Neural crest cell (in vitro differentiated cells): ENCODE data around the gene MRGPRF. TPM values are rescaled to one million over a fixed set of nuclear protein-coding genes. Genes with fewer than 3 reads are reported as not detected.
A peak's percentile ranks its signal among the peaks of the same experiment; 100 is the strongest.

ENCODE experiments used
- DNase-seq: peaks from one replicate; pipeline ENCODE4 v3.0.0; 2021; ENCODE audit warnings: low read depth, mixed read lengths, low spot score
- H3K27ac Mint-ChIP-seq: one replicate; pipeline ENCODE4 v1.8.0; 2021; ENCODE audit warnings: mild to moderate bottlenecking, mixed read lengths; ENCODE audit not compliant: unreplicated experiment
- H3K27me3 Mint-ChIP-seq: 2 replicates; pipeline ENCODE4 v1.8.0; 2021; ENCODE audit warnings: low read depth, mild to moderate bottlenecking, mixed read lengths
- H3K36me3 Mint-ChIP-seq: 2 replicates; pipeline ENCODE4 v1.8.0; 2021; ENCODE audit warnings: low read depth, mild to moderate bottlenecking, mixed read lengths
- H3K4me1 Mint-ChIP-seq: 2 replicates; pipeline ENCODE4 v1.8.0; 2021; ENCODE audit warnings: mixed read lengths
- H3K4me3 Mint-ChIP-seq: one replicate; pipeline ENCODE4 v1.8.0; 2021; ENCODE audit warnings: mild to moderate bottlenecking, mixed read lengths
- H3K9me3 Mint-ChIP-seq: 2 replicates; pipeline ENCODE4 v1.8.0; 2021; ENCODE audit warnings: mixed read lengths
- CTCF ChIP-seq: fragments of 200-600 bp; sonication (generic); conservative IDR thresholded peaks from 2 replicates; pipeline ENCODE4 v1.5.0; 2021; ENCODE audit warnings: antibody characterized with exemption, mild to moderate bottlenecking
- total RNA-seq: library from RNA; stranded (reverse); gene quantifications from 2 replicates; pipeline ENCODE4 v1.2.1, GENCODE V29; 2021

MRGPRF gene
- total RNA-seq, 1 donor from 2014 or later = 0.23 TPM

GRCh38 chr11:69014084-69014851, 1.2 kb upstream of the MRGPRF start:
- Mint-ChIP-seq H3K9me3 (peaks cover 4% of the 10 kb centered on the region), H3K4me1 (peaks cover 7% of the 10 kb centered on the region), H3K36me3 (no peaks in the 10 kb centered on the region), H3K27me3 (peaks cover 25% of the 10 kb centered on the region), H3K4me3 (no peak overlapping the region), H3K27ac (no peak overlapping the region)
- DNase-seq = no peak
- TF ChIP-seq CTCF = no peak

- no peaks in the 10 kb centered on the region for H3K36me3 Mint-ChIP-seq
- no peak overlapping the region for H3K4me3 Mint-ChIP-seq
- DNase-seq = no peak
- H3K27me3 Mint-ChIP-seq = peaks cover 27% of the 10 kb centered on the region
- peaks cover 4% of the 10 kb centered on the region for H3K9me3 Mint-ChIP-seq
- no peak for TF ChIP-seq CTCF
- H3K27ac Mint-ChIP-seq = no peak overlapping the region
- peaks cover 19% of the 10 kb centered on the region for H3K4me1 Mint-ChIP-seq
These were observed 696 bp downstream of the MRGPRF start for GRCh38 chr11:69012092-69013008.

GRCh38 chr11:69011624-69012091, 1.4 kb downstream of the MRGPRF start:
- TF ChIP-seq CTCF = no peak
- Mint-ChIP-seq H3K27me3 (peaks cover 27% of the 10 kb centered on the region), H3K9me3 (no peaks in the 10 kb centered on the region), H3K4me1 (peaks cover 21% of the 10 kb centered on the region), H3K27ac (no peak overlapping the region), H3K4me3 (no peak overlapping the region), H3K36me3 (no peaks in the 10 kb centered on the region)
- DNase-seq = no peak

GRCh38 chr11:69010964-69011623, 2.0 kb downstream of the MRGPRF start:
- Mint-ChIP-seq H3K36me3 (no peaks in the 10 kb centered on the region), H3K4me3 (no peak overlapping the region), H3K27ac (no peak overlapping the region), H3K4me1 (peaks cover 21% of the 10 kb centered on the region), H3K9me3 (no peaks in the 10 kb centered on the region), H3K27me3 (peaks cover 27% of the 10 kb centered on the region)
- DNase-seq = peak; percentile 58
- TF ChIP-seq CTCF = no peak

- Mint-ChIP-seq H3K27me3 (peaks cover 27% of the 10 kb centered on the region), H3K4me1 (peaks cover 21% of the 10 kb centered on the region), H3K4me3 (no peak overlapping the region), H3K36me3 (no peaks in the 10 kb centered on the region), H3K27ac (no peak overlapping the region), H3K9me3 (no peaks in the 10 kb centered on the region)
- TF ChIP-seq CTCF = no peak
- DNase-seq = no peak
These were observed 2.6 kb downstream of the MRGPRF start for GRCh38 chr11:69010361-69010891.
